HG03045 (cell line): ENCODE data around the gene MTUS2.

Source experiments
- ATAC-seq: cut with Tn5 transposase; IDR thresholded peaks from one replicate; pipeline ENCODE4 v1.9.1; 2021; ENCODE audit warnings: mild to moderate bottlenecking, moderate library complexity; ENCODE audit not compliant: unreplicated experiment

Gene MTUS2

DNA sequence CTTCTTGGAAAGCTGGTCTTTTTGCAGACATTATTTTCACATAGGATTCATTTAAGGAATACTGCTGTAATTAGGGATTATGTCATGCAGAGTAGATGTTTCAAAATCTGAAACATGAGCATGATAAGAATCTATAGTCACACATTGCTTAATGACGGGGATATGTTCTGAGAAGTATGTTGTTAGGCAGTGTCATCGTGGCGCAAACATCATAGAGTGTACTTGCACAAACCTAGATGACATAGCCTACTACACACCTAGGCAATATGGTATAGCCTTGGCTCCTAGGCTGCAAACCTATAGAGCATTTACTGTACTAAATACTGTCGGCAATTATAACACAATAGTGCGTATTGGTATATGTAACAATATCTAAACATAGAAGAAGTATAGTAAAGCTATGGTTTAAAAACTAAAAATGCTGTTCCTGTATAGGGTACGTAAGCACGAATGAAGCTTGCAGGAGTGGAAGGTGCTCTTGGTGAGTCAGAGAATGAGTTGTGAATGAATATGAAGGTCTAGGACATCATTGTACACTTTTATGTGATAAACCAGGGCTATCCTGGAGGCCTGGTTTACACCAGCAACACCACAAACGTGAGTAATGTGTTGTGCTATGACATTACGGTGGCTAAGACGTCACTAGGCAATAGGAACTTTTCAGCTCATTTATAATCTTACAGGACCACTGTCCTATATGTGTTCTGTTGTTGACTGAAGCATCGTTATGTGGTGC lies 283.1 kb downstream of the MTUS2 start:
- no peak for ATAC-seq

DNA sequence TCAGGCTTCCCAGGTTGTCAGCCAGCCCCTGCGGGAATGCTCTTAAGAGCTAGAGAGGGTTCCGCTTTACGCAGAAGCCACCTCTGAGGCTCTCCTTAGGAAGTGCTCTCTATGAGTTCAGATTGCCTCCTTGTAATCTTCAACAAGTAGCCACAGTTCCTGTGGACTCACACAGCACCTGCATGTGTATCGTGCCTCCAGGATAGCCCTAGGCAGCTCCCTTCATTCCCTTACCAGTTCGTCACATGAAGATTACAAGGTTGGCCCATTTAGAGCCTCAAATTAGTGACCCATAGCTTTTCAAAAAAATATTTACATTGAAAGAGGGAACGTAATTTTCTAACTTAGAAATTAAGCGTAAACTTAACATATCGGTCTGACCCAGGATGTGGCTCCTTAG lies 284.3 kb downstream of the MTUS2 start:
- no peak for ATAC-seq

DNA sequence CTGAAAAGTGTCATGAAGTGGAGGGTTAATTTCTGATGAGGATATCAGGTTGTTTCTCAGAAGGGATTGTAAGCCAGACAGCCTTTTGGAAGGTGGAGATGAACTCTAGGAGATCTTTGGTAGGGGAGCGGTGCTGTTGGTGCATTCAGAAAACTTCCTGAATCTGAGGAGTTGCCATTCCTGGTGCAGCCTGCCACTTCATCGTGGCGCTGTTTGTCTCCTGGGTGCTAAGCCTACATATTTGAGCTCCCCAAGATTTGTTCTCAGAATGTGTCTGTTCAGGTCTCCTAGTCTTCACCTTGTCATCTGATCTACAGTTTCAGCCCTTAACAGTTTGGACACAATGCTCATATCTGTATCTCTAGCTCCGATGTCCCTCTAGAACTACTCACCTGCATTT lies 285.6 kb downstream of the MTUS2 start:
- ATAC-seq: no peak

DNA sequence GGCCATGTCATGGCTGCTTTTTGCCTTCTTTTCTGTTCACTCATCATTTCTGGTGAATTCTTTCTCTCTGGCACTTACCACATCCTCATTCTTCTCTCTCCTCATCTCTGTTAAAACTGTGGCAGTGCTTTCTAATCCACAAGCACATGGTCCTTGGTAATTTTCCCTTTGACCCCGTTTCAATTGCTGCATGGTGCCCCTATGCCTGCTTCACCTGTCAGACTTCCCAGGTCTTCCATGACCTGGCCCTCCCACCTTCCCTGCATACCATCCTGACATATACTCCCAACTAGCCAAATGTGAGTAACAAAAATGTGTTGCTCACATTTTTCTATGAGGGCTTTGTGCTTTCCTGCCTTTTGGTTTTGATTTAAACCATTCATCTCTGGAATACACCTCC lies 286.5 kb downstream of the MTUS2 start:
- ATAC-seq: no peak

DNA sequence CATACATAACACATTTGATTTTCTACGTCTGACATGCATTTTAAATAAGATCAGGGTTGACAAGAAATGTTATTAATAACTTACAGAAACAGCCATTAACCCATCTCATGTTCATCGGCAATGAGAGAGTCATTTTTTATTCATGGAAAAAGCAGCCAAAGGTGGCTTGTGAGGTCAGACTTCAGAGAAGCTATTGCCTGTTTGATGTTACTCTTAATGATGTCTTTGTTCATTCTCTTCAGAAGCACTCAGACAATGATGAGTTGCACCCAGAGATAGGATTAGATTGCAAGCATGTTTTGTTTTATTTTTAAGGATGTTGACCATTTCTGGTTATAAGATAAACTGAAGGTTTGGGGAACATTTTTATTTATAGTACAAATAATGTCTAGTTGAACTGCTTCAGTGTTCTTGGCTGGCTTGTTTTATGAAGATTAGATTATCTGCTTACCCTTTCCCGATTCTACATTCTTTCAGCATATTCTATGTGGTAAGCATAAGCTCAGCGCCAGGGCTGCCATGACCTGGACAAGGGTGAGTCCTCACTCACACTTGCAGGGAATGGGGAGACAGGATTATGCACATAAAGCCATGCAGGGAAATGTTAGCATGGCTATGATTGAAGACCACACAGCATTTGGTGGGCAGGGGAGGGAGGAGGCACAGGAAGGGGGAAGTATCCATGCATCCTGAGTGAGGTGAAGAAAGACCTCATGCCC lies 288.1 kb downstream of the MTUS2 start:
- no peak for ATAC-seq

DNA sequence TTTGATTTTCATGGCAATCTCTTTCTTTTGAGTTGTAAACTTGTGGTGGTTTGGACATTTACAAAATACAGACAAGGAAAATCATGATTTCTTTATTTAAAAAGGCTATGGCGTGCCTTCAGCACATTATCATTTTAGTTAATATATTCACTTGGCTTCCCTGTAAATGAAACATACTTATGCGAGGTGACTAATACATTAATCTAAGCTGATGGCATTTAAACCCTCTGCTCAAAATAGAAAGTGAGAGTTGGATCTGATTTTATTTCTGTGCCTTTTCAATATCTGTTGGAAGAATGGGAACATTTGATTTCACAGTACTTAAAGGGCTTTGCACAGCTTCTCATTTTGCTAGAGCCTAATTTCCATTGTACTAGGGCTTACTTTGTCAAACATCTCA lies 289.8 kb downstream of the MTUS2 start:
- no peak for ATAC-seq

DNA sequence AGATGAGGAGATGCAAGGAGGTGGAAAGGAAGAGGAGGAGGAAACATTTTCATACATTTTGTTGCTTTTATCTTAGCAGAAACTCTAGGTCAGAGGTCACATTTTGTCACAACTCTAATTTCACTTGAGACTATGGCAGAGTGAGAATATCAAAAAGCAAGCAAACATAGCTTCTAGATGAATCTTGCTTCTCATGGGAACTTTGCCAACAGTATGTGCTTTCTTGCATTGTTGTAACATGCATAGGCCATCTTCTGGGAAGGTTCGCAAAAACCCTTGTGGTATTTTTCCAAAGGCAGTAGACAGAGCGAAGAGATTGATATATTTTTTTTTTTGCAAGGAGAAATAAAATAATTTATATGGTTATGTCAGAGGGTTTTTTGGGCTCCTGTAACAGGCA lies 291.3 kb downstream of the MTUS2 start:
- no peak for ATAC-seq

DNA sequence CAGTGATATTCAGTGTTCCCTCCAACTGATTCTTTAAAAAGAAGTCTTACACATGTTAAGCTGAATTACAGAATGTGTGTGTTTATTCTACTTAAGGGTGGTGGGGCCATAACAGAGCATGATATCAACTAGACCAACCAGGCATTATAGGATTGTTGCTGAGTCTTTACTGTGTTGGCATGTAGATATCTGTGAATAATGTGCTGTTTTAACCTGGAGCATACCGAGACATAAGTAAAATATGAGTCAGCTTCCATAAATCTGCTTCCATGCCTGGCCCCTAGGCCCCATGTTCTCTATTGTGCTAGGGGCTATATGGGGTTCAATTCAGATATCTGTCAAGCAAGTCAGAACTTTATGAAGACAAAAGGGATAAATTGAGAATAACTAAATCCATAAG lies 295.7 kb downstream of the MTUS2 start:
- no peak for ATAC-seq

DNA sequence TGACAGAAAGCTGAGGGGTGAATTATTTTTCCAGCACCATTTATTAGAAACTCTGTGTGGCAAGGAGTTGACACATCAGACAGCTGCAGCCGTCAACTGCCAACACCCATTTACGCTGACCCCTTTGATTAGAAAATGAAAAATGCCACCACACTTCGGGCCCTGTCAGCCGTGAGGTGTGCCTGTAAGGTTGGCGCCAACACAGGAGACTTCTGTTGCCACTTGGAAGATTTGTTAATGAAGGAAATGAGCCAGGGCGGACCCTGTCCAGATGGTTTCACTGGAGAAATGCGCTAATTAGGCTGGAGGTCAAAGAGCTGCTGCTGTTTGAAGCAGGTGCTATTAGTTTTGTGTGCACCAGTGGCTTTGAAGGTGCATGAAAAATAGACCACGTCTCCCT lies 297.5 kb downstream of the MTUS2 start:
- no peak for ATAC-seq

DNA sequence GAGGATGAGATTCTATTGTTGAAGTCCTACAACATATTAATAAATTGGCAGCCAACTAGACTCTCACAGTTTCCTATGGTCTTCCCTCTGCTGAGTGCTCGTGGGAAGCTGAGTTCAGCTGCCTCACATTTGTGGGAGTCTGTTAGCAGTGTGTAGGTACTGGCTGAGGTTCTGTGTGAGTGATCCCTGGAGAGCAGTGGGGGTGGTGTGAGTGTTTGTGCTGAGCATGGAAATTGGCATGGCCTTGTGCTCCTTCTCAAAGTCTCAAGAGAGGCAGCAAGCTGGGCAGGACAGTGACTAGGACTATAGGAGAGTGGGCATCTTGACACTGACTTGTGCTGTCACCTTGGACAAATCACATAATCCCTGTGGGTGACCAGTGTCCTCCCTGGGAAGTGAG lies 298.3 kb downstream of the MTUS2 start:
- ATAC-seq: no peak

DNA sequence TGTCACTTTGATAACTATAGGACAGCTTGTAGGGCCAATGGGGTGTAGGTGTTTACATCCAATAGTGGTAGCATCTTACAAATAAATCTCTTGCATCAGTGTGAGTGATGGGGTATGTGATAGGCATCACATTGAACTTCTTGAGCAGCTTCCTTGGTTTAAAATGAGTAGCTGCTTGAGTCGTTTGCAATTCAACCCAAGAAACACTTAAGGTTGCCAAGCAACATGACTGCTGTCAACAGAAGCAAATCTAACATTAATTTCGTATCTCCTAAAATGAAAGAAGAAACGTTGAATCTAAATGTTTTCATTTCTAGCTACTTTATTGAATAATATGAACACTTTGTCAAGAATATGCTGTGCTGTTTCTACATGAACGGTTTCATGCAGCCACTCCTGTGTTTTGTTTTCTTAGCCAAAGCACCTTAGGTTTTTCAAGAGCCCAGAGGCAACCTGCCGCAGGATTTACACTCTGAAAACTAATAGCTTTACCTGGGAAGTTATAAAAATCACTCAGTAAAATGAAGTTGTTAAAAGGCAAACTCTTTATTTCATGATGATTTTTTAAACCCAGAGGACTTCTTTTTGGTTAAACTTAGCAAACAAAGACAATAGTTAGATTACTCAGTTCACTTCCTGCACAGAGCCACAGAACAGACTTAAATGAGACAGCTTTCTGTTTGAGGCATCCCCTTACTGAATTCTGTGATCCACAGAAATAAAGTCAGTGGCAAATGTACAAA lies 305.2 kb downstream of the MTUS2 start:
- ATAC-seq: peak; percentile 65

DNA sequence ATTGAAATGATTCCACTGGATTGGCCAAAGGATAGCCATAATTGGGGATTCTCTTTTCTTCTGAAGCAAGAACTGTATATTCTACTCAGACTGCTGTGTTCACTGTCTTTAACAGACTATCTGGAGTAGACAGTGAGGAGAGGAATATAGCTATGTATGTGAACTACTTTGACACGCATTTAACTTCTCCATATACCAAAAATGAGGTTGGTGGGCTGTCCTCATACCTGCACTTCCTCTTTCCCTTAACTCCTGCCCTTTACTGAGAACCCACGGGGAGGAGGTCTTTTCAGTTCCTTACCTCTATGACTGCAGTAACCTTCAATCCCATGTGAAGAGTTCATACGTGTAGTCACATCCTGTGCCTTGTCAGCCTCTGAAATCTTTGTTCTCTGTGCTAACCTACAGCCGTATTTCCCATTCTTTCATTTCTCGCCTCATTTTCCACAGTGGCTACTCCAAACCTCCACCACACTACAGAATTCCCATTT lies 305.8 kb downstream of the MTUS2 start:
- ATAC-seq: peak; percentile 57

DNA sequence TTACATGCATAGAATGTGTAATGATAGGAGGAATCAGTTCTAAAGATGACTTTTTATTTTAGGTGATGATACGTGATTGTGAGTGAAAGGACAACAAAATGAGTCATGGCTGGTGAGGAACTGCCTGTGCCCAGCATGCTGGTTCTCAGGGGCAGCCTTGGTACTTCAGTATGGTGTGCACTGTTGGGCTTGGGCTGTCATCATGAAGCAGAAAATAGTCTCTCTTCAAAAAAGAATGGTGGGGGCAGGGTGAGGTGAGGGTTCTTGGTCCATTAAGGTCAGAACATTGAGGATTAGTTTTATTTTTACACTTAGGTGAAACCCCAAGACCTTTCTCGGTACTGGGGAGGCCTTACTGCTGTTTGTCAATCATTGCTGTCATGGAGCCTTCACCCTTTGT lies 309.5 kb downstream of the MTUS2 start:
- no peak for ATAC-seq

DNA sequence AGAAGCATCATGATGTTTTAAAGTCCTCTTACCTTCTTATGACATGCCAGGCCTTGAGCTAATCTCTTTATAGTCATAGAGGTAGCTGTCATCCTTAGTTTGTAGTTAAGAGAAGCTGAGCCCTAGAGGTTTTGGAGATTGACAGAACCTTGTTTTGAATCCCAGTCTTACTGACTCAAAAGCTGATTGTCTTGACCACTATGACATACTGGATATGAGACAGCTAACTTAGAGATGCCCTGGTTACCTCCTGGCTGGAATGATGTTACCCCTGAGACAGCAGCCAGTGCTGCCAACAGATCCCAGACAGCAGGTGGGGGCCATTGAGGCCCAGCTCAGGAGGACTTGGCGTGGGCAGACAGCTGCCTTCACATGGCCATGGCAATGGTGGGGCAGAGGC lies 311.0 kb downstream of the MTUS2 start:
- ATAC-seq: no peak

DNA sequence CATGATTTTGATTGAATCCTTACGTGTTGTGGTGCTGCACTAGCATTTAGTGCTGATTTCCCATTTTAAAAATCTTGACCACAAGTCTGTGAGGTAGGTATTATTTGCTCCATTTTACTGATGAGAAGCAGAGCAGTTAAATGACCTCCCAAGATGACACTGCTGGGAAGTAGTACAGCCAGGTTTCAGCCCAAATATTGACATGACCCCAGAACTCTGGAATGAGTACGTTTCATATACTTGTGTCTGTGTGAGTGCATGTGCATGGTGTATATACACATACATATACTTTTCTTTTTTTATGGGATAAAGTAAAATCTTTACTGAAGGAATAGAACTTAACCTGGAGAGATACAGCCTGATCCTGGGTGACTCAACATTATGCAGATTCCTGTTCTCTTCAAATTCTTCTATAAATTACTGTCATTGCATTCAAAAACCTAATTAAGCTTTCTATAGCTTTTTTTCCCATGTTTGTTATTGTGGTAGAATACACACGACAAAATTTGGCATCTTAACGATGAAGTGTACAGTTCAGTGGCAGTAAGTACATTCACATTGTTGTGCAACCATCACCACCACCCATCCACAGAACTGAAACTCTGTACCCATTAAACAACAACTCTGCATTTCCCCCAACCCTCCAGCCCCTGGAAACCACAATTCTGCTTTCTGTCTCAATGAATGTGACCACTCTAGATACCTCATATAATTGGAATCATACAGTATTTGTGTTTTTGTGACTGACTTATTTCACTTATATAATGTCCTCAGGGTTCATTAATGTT lies 311.9 kb downstream of the MTUS2 start:
- no peak for ATAC-seq

DNA sequence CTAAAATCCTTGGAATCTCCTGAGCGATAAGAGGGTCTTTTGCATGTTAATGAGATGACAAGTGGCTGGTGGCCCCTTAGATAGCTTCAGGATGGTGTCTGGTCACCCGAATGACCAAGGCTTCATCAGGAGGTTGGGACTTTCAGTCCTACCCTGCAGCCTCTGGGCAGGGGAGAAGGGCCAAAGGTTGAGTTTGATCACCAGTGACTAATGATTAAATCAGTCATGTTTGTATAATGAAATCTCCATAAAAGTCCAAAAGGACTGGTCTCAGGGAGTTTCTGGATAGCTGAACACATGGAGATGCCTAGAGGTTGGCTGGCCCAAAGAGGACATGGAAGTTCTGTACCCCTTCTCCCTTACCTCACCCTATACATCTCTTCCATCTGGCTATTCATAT lies 316.2 kb downstream of the MTUS2 start:
- no peak for ATAC-seq

DNA sequence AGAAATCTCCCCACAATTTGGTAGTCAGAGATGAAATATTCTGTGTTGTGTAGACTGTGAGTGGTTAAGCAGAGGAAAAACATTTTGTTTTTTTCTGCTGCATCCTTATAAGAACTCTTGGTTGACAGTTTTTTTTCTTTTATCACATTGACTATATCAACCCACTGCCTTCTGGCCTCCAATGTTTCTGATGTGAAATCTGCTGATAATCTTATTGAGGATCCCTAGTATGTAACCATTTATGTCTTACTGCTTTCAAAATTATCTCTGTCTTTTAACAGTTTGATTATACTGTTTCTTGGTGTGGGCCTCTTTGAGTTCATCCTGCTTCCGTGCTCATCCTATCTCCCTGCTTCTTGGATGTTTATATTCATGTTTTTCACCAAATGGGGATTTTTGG lies 316.9 kb downstream of the MTUS2 start:
- ATAC-seq: no peak

DNA sequence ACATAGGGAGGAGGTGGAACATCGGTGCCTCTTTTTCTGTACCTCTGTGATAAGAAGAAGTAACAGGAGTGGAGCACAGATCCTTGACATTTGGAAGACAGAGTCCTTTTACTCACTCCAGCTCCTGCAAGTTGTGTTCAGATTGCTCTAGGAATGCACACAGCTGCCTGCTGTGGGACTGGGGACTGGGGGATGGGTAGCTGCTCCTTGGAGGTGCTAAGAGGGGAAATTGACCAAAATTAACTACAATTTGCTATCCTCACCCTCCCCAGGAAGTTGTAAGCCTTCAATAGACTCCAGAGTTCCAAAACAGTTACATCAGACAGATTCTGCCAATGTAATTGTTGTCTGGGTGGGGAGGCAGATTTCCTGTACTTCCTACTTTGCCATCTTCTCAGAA lies 317.9 kb downstream of the MTUS2 start:
- ATAC-seq: no peak

DNA sequence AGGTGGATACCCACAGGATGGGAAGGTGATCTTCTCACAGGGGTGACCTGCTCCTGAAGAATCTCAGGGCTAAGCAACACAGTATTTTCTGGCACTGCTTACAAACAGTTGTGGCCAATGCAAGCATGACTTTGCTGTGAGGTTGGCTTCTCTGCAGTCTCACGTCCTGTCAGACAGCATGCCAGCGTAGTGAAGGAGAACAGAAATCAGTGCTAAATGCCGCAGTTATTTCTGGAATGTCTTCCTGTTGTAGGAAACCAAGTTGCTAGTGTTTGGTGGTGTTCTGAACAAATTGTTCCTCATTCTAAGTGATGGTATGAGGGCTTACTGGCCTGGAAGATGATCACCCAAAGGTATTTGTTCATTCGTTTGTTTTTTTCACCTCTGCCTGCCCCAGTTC lies 320.1 kb downstream of the MTUS2 start:
- no peak for ATAC-seq

DNA sequence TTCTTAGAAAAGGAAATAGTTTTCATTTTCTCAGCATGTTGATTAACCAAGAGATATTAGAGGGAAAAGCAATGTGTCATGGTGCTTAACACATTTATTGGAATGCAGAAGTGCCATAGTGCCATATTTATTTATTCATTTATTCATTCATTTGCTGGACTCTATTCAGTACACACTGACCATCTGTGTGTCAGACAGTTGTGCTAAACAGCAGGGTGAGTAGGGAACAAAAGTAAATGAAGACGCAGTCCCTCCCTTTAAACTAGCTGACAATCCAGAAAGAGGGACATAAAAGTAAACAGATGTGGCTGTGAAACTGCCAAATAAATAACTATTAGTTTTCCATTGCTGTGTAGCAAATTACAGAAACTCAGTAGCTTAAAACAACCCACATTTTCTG lies 323.7 kb downstream of the MTUS2 start:
- no peak for ATAC-seq

DNA sequence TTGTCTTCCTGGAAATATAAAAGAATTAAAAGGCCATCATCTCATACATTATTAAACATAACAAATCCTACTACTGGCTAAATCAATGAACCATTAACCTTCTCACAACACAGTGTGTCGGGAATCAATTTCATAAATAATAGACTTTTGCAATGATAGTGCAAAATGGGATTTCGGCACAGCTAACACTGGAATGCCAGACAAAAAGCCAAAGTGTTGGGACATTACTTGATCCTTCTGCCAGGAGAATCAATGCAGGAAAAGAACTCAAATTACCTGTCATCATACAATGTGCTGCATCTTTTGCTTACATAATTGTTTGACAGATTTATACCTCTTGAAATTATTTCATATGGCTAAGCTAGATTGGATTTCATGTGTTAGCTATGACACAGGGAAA lies 334.3 kb downstream of the MTUS2 start:
- no peak for ATAC-seq
